ENCODE data around the gene SCNN1A.

DNA sequence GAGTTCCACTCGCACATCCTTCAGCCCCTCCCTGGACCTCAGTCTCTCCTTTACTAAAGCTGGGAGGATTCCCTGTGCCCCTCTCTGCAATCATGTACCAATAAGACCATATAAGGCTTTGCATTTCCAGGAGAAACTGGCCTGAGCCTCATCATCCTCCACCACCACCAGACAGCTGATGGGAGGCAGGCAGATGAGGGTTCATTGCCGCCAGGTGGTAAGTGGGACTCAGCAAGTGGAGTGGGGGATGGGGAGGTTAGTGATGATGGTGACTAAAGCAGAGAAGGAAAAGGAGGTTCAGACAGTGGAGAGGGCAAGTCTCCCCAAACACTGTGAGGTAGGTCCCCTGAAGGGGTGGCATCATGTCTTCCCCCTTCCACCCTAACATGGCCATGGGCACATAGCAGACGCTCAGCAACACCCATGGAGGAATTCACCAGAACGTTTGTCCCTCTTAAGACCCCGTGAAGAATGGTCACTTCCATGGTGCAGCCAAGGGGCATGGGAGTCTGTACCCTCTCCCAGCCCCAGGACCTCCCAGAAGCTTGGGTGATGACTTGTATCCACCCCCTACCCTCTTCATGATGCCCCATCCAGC, 29.0 kb downstream of the SCNN1A start:
- TF ChIP-seq, protein P1, sequence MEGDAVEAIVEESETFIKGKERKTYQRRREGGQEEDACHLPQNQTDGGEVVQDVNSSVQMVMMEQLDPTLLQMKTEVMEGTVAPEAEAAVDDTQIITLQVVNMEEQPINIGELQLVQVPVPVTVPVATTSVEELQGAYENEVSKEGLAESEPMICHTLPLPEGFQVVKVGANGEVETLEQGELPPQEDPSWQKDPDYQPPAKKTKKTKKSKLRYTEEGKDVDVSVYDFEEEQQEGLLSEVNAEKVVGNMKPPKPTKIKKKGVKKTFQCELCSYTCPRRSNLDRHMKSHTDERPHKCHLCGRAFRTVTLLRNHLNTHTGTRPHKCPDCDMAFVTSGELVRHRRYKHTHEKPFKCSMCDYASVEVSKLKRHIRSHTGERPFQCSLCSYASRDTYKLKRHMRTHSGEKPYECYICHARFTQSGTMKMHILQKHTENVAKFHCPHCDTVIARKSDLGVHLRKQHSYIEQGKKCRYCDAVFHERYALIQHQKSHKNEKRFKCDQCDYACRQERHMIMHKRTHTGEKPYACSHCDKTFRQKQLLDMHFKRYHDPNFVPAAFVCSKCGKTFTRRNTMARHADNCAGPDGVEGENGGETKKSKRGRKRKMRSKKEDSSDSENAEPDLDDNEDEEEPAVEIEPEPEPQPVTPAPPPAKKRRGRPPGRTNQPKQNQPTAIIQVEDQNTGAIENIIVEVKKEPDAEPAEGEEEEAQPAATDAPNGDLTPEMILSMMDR (IDR thresholded peaks at IDR 0.05): no peak
- TF ChIP-seq EP300 (IDR thresholded peaks at IDR 0.05) (no peak), POLR2A (IDR thresholded peaks at IDR 0.05) (no peak)

Data from tibial nerve (tissue), 4 donors.